GM18505 (cell line): ENCODE measurements around the gene MPPE1.
"Not testable (repeated sequence)": the region's sequence is repeated elsewhere in the genome, so short reads cannot be mapped to it uniquely, and the experiment has no call there.

Experiments
- ATAC-seq: cut with Tn5 transposase; IDR thresholded peaks from one replicate; pipeline ENCODE4 v1.9.1; 2021; ENCODE audit not compliant: unreplicated experiment
- POLR2A ChIP-seq: IDR thresholded peaks from 4 replicates; pipeline ENCODE4 v1.6.1; 2011; ENCODE audit warnings: borderline replicate concordance; ENCODE audit not compliant: insufficient read depth, insufficient read length; ENCODE audit errors: extremely low read depth

The MPPE1 gene, protein sequence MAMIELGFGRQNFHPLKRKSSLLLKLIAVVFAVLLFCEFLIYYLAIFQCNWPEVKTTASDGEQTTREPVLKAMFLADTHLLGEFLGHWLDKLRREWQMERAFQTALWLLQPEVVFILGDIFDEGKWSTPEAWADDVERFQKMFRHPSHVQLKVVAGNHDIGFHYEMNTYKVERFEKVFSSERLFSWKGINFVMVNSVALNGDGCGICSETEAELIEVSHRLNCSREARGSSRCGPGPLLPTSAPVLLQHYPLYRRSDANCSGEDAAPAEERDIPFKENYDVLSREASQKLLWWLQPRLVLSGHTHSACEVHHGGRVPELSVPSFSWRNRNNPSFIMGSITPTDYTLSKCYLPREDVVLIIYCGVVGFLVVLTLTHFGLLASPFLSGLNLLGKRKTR

DNA sequence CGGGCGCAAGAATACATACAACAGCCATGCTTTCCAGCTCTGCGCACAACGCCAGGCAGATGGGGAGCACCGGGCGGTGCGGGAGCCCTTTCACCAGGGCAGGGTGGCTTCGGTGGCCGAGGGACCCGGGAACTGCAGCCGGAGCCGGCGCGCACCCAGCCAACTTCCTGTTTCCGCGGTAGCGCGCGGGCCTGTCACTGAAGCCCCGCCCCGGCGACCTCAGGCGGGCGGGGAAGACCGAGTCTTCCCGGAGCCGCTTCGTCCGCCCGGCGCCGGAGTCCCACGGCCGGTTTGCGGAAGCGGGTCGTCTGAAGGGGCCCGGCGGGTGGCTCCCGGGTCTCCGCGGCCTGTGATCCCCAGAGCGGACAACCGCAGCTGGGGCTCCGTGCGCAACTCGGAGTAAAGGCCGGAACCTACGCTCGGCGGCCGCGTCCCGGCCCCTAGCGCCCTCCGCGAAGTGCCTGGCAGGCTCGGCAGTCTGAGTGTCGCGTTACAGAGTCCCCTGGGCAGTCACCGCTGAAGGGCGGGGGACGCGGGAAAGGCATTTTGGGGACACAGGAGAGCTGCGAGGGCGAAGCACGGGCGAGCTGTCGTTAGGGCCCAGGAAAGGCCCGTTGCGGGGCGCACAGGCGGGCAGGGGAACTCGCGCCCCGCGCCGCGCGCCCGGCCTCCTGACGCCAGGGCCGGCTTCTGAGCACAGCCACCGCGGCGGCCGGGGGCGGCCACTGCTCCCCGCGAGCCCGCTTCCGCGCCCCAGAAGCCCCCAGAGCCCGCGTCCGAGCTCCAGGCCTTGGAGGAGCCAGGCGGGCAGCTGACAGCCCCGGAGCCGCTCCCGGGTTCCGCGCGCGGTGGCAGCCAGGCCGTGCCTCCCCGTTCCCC is at the start of gene MPPE1:
Gene MPPE1 (minus strand): TSS at position 136 of the 879 bp plus-strand sequence. CDS start 11,053 bp downstream, outside the sequence.
- peak; percentile 89 for TF ChIP-seq POLR2A
- ATAC-seq = peak; percentile 87

DNA sequence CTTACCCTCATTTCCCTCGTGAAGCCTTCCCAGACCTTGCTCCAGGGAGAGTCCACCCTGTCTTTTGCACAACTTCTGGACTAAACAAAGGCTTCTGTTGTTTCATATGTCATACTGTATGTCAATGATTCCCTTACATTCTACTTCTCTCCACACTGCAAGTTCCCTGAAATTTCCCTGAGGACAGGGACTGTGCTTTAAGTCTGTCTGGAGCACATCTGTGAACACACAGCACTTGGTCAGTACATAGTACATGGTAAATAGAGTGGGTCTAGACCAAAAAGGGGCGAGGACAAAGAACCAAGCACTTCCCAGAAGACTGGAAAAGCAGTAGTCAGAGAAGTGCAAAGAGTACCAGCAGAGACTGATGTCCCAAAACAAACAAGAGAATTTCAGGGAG is 49.5 kb upstream of the MPPE1 start:
- TF ChIP-seq POLR2A = no peak
- ATAC-seq = no peak

- no peak for TF ChIP-seq POLR2A
- no peak for ATAC-seq
Measured at GRCh38 chr18:11956371-11957308, 48.5 kb upstream of the MPPE1 start.

GRCh38 chr18:11955239-11956029 is 47.3 kb upstream of the MPPE1 start:
- no peak for ATAC-seq
- TF ChIP-seq POLR2A = no peak

- TF ChIP-seq POLR2A = no peak
- no peak for ATAC-seq
Measured at GRCh38 chr18:11953113-11953512, 45.0 kb upstream of the MPPE1 start.

DNA sequence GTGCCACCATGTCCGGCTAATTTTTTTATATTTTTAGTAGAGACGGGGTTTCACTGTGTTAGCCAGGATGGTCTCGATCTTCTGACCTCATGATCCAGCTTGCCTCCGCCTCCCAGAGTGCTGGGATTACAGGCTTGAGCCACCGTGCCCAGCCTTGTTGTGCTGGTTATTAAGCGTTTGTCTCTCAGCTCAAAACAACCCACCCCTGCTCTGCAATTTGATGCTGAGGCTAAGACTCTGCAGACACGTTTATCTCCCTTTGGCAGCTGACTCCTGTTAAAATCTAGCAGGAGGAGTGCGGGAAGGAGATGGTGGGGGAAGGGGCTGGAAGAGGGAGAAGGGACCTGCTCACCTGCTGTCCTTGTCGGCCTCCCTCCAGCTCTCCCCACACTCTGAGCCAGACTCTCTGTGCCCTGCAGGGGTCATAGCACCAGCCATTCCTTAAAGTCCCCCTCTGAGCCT is 43.3 kb upstream of the MPPE1 start:
- TF ChIP-seq POLR2A = no peak
- no peak for ATAC-seq

DNA sequence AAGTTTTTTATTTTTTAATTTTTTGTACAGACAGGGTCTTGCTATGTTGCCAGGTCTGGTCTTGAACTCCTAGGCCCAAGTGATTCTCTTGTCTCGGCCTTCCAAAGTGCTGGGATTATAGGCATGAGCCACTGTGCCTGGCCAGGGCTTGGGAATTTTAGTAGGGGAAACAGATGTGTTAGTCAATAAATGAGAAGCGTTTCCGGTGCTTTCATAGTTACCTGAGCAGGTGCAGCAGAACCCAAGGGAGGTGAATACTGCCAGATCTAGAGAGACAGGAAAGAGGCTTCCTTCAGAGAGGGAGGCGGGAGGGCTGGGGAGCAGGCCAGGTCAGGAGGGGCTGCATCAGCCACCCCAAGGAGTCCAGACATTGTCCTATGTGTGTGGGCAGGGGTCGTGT is 42.7 kb upstream of the MPPE1 start:
- ATAC-seq = no peak
- no peak for TF ChIP-seq POLR2A

DNA sequence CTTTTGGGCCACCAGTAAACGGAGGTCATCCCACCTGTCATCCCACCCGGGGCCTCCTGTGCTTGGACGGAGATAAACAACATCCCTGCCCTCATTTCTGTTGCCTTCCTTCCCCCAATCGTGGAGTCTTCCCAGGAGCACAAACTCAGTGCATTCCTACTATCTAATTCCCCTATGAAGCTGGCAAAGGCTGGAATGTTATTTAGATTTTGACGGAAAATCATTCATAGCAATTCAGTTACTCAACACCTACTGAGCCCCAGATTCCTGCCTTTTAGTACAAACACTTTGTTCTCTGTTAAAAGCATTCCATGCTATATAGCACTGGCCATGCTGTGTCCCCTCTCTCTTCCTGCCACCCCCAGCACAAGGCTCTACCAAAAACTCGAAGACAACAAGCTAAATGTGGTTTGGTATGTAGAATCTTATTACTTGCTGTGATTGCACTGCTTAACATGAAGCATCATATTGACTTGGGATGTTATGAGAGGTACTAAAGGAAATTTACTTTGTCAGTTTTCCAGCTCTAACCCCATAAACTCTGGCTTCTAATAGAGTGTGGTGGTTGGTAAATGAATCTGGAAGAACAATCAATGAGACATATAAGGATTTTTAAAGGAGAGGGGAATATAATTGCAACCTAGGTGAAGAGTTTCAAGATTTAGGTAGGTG is 40.9 kb upstream of the MPPE1 start:
- no peak for TF ChIP-seq POLR2A
- ATAC-seq = no peak

DNA sequence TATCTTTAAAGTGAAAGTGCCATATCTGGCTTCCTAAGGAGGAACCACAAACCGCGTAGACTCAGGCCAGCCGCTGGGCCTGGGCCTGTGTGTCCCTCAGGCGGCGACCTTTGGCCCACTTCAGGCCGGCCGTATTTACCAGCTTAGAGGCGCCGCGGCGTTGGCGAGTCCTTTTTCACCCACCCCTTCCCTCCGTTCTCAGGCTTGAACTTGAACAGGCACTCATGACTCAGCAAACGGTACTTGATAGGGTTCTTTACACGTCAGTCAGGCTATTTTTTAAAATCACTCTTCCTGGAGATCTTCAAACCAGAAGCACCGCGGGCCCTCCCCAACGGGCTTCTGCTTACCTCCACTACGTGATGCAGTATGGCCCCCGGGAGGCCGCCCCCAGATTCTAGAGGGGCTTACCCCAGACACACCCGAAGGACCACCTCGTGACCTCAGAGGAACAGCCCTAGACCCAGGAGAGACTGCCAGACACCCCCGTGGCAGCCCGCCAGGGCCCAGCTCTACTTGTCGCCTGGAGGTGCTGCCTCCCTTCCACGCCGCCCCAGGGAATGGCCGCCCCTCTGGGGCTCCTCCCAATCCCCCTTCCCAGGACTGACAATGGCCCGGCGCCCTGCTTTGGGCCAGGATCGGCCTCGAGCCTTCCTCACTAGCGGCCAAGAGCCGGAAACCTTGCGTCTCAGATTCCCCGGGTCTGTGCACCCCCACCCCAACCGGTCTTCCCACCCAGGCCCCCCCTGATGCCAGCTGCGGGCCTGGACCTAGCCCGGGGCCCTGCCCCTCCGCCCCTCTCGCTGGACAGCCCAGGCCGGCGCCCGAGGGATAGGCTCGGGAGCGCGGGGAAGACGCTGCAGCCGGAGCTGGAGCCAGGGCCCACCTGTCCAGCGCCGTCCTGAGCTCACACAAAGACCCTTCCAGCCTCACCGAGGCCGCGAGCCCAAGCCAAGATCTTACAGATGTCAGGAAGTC is 39.4 kb upstream of the MPPE1 start:
- ATAC-seq = peak; percentile 85
- no peak for TF ChIP-seq POLR2A

DNA sequence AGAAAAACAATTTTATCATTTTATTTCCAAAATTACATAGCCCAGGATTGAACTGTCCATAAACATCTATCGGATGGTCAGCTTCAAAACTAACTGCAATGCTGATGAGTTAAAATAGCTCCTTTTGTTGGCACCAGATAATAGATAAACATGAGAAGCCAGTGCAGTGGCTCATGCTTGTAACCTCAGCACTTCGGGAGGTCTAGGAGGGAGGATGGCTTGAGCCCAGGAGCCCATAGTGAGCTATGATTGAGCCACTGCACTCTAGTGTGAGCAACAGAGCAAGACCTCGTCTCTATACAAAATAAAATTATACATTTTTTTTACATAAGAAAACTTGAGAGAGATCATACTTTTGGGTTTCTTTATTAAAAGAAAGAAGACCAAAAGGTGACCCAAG is 38.6 kb upstream of the MPPE1 start:
- ATAC-seq = no peak
- TF ChIP-seq POLR2A = no peak

- not testable (repeated sequence) for ATAC-seq
Measured at GRCh38 chr18:11945834-11946659, 37.9 kb upstream of the MPPE1 start.
